ENCODE measurements around the gene ATP5MK.
"Not testable (repeated sequence)": the region's sequence is repeated elsewhere in the genome, so short reads cannot be mapped to it uniquely, and the experiment has no call there.

ATP5MK gene

DNA sequence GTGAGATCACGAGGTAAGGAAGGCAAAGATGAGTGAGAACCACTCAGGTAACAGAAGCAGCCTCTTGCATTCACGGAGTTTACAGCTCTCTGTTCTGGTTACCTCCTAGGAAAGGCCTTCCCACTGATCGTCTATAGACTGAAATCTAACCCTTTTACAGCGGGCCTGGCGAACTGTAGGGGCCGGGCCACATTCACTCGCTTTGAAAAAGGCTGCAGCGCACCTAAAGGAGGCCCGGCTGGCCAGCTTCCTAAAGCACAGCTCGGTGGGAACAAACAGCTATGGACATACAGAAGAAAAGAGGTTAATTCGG lies 565 bp downstream of the ATP5MK start:
- DNase-seq, result no peak

DNA sequence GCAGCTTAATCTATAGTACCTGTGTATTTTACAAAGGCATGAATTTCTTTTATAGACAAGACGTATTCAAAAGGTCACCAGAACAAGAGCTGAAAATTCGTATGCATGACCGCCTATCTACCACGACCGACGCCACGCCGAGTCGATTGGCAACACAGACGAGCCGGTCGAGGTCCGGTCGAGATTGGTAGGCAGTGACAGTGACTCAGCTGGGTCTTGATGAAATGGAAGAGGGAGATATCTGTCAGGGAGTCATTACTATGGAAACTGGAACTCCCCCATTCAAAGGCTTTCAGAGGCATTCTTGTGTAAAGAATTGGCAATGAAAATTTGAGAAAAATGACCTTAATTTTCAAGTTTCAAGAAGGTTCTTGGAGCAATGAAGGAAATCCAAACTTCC lies 2.1 kb downstream of the ATP5MK start:
- no peak for DNase-seq

DNA sequence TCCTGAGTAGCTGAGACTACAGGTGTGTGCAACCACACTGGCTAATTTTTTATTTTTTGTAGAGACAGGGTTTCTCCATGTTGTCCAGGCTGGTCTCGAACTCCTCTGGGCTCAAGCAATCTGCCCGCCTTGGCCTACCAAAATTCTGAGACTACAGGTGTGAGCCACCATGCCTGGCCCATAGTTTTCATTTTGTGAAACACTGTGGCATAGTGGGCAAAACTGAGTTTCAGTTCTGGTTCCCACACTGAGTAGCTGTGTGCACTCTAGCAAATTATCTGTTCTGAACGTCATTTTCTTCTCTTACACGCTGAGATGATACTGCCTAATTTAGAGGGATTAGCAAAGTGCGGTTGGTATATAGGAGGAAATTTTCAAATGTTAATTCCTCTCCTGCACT lies 13.5 kb downstream of the ATP5MK start:
- no peak for DNase-seq

GRCh38 chr10:103374263-103374662 lies 22.0 kb downstream of the ATP5MK start:
- no peak for DNase-seq

GRCh38 chr10:103373544-103373943 lies 22.7 kb downstream of the ATP5MK start:
- no peak for DNase-seq

GRCh38 chr10:103367782-103368518 lies 28.3 kb downstream of the ATP5MK start, which contains the start of gene TAF5:
TAF5 (plus strand) TSS chr10:103367976; CDS start chr10:103367990, 14 bp downstream.
- peak; percentile 89 for DNase-seq

- DNase-seq, result no peak
Observed at GRCh38 chr10:103367379-103367781, 28.9 kb downstream of the ATP5MK start.

DNA sequence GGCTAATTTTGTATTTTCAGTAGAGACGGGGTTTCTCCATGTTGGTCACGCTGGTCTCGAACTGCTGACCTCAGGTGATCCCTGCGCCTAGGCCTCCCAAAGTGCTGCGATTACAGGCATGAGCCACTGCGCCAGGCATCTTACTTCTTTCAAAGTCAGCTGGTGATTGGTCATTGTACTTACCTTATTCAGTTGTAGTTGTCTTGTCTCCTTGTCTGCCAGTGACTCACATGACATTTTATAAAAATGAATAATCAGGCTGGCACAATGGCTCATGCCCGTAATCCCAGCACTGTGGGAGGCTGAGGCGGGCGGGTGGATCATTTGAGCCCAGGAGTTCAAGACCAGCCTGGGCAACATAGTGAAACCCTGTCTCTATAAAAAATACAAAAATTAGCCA lies 35.5 kb downstream of the ATP5MK start:
- DNase-seq, result not testable (repeated sequence)

DNA sequence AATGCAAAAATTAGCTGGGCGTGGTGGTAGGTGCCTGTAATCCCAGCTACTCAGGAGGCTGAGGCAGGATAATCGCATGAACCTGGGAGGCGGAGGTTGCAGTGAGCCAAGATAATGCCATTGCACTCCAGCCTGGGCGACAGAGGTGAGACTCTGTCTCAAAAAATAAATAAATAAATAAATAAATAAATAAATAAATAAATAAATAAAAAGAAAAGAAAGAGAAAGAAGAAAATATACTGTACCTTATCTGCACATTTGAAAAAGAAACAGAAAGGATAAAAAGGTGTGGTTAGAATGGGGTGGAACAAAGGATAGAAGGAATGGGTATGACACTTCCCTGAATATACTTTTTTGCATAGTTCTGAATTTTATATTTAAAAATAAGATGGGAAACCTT lies 36.8 kb downstream of the ATP5MK start:
- not testable (repeated sequence) for DNase-seq

DNA sequence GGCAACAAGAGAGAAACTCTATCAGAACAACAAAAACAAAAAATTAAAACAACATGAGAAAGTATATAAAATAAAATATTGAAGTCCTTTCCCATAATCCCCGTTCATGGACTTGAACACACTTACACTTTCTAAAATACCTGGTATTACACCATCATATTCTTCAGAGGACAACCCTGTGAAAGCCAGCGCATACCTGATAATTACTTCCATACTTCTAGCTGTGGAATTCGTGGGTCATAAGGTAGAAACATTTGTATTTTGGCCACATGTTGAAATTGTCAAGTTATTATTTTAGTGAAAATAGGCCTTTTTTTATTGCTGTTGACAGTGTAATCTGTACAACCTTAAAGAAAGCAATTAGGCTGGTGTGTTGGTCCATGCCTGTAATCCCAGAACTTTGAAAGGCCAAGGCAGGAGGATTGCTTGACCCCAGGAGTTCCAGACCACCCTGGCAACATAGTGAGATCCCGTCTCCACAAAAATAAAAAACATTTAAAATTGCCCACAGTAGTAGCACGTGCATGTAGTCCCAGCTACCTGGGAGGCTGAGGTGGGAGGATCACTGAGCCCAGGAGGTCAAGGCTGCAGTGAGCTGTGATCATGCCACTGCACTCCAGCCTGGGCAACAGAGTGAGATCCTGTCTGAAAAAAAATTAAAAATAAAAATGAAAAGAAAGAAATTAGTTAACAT lies 40.2 kb downstream of the ATP5MK start:
- DNase-seq, result no peak

DNA sequence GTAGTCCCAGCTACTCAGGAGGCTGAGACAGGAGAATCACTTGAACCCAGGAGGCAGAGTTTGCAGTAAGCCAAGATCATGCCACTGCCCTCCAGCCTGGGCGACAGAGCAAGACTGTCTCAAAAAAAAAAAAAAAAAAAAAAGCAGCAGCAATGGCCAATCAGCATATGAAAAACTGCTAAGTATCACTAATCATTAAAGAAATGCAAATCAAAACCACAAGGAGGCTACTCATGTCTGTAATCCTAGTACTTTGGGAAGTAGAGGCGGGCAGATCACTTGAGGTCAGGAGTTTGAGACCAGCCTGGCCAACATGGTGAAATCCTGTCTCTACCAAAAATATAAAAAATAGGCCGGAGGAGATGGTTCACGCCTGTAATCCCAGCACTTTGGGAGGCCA lies 41.7 kb downstream of the ATP5MK start:
- not testable (repeated sequence) for DNase-seq

DNA sequence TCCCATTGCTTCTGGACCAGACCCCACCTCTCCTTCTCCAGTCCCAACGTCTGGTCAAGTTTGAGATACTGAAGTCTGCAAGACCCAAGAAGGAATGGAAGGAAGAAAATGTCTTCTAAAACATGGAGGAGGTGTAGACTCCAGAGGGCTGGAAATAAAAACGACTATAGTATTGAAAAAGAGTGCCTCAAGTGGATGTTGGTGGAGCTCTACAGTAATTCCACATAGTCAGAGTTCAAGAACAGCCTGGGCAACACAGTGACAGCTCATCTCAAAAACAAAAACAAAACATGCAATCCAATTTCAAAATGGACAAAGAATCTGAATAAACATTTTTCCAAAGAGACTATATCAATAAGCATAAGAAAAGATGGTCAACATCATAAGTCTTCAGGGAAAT lies 43.0 kb downstream of the ATP5MK start:
- no peak for DNase-seq

- peak; percentile 77 to 83 for DNase-seq
Observed at GRCh38 chr10:103350517-103351260, 45.6 kb downstream of the ATP5MK start, which contains the start of gene PCGF6. PCGF6 (minus strand) TSS chr10:103351140; CDS start chr10:103351066, 74 bp downstream.

DNA sequence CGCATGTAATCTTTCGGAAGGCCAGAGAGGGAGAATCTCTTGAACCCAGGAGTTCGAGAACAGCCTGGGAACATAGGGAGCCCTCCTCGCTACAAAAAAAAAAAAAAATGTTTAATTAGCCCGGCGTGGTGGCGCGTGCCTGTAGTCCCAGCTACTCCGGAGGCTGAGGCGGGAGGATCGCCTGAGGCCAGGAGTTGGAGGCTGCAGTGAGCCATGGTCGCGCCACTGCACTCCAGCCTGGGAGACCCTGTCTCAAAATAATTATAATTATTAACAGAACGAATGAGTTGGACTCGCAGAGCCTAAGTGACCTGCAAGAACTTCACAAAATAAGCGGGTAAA lies 46.1 kb downstream of the ATP5MK start:
- DNase-seq, result no peak
